LNCAP (cell line): ENCODE results near the gene ZMPSTE24.

Experiments used
- TF ChIP-seq, protein P1 (sequence below): fragments of 450-650 bp; IDR thresholded peaks from 2 replicates; pipeline ENCODE4 v1.5.1; 2017; ENCODE audit warnings: mild to moderate bottlenecking

Gene ZMPSTE24

GRCh38 chr1:40313329-40313957, 55.4 kb downstream of the ZMPSTE24 start:
- TF ChIP-seq, protein P1, sequence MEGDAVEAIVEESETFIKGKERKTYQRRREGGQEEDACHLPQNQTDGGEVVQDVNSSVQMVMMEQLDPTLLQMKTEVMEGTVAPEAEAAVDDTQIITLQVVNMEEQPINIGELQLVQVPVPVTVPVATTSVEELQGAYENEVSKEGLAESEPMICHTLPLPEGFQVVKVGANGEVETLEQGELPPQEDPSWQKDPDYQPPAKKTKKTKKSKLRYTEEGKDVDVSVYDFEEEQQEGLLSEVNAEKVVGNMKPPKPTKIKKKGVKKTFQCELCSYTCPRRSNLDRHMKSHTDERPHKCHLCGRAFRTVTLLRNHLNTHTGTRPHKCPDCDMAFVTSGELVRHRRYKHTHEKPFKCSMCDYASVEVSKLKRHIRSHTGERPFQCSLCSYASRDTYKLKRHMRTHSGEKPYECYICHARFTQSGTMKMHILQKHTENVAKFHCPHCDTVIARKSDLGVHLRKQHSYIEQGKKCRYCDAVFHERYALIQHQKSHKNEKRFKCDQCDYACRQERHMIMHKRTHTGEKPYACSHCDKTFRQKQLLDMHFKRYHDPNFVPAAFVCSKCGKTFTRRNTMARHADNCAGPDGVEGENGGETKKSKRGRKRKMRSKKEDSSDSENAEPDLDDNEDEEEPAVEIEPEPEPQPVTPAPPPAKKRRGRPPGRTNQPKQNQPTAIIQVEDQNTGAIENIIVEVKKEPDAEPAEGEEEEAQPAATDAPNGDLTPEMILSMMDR, result no peak

- TF ChIP-seq, protein P1, result no peak
Measured at GRCh38 chr1:40313958-40314720, 56.1 kb downstream of the ZMPSTE24 start.

- TF ChIP-seq, protein P1, result no peak
Measured at GRCh38 chr1:40314721-40315238, 56.7 kb downstream of the ZMPSTE24 start.

- TF ChIP-seq, protein P1, result peak; percentile 89
Measured at GRCh38 chr1:40315239-40315794, 57.3 kb downstream of the ZMPSTE24 start.

DNA sequence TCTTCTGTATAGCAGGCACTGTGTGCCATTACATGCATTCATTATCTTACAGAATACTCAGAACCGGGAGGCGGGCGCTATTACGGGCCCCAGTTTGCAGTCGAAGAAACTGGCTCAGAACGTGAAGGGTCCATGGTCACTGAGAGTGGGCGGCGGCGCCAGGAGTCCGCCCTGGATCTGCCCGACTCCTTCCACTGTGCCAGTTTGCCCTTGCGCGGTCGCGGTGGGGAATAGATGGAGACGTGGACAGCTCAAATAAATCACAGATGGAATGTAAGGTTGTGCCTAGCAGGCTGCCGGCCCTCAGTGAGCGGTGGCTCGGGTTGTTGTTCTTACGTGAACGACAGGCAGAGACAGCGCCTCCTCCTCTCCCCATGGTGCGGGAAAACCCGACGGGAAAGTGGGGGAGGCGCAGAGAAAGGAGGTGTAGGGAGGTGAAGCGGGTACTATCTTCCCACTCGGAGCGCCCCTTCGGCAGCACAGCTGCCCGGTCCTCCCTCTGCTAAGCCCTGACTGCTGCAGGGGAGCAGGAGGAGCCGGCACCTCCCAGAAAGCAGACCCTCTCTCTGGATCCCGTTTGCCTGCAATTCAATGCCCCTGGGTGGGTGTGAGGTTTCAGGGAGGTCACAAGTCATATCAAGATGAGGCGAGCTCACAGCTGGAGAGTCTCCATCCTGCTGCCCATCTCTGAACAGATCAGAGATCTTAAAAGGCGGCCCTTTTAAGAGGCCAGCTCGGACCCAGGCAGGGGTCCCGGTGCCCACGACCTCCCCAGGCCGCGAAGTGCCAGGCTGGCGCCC, 58.0 kb downstream of the ZMPSTE24 start:
- TF ChIP-seq, protein P1, result no peak

DNA sequence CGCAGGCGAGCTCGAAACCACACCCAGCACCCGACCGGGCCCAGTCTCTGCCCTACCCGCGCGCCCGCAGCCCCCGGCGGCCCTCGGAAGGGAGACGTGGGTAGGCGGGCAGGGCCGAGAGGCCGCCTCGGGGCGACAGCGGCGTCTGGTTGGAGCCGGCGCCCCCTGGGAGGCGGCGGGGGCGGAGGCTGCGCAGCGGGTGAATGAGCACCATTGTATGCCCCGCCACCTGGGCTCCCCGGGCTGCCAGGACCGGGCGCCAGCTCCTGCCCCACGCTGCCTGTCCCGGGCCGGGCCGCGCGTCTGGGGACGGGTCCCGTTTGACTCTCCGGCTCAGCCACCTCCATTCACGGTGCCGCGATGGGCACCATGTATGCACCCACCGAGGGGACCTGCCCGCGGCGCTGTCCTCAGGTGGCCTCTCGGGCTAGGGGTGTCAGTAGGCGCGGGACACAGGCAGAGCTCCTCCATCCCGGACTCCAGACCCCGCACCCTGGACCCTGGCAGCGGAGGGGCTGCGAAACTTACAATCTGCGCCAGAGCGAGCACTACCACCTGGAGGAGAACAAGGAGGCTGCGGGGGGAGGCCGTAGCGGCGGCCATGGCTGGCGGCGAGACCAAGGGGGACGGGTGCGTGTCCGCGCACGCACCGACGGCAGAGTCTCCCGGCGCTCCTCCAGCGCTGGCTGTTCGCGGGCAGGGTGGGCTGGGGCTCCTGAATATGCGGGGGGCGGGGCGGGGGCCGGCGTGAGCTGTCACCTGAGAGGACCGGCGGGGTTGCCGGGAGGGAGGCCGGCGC, 58.8 kb downstream of the ZMPSTE24 start, which contains the start of gene COL9A2:
COL9A2 (minus strand) TSS at position 692 of the 799 bp plus-strand sequence; CDS start at position 603, 89 bp downstream.
- TF ChIP-seq, protein P1, result no peak
